Mesendoderm (in vitro differentiated cells): ENCODE measurements around the gene ITGAL.
A peak's percentile ranks its signal among the peaks of the same experiment; 100 is the strongest.

ENCODE experiments used
- DNase-seq: peaks from one replicate; pipeline ENCODE4 v3.0.0; 2013
- H2AK5ac ChIP-seq: 2 replicates; pipeline ENCODE4 v1.6.1; 2013; ENCODE audit warnings: low read length, inconsistent platforms
- H2BK120ac ChIP-seq: 2 replicates; pipeline ENCODE4 v1.6.1; 2013; ENCODE audit warnings: low read depth, mild to moderate bottlenecking, low read length, moderate library complexity, mixed read lengths
- H2BK15ac ChIP-seq: replicated peaks from 2 replicates; pipeline ENCODE4 v1.6.1; 2013; ENCODE audit warnings: low read depth, mild to moderate bottlenecking, moderate library complexity
- H2BK5ac ChIP-seq: 2 replicates; pipeline ENCODE4 v1.6.1; 2013; ENCODE audit warnings: low read length, inconsistent platforms
- H3K18ac ChIP-seq: 2 replicates; pipeline ENCODE4 v1.6.1; 2013; ENCODE audit warnings: mild to moderate bottlenecking, low read length, mixed read lengths
- H3K23ac ChIP-seq: one replicate; pipeline ENCODE4 v1.6.1; 2013; ENCODE audit warnings: low read length
- H3K27ac ChIP-seq: 2 replicates; pipeline ENCODE4 v1.5.1; 2013; ENCODE audit warnings: low read depth, mild to moderate bottlenecking, inconsistent platforms, low read length, moderate library complexity
- H3K27me3 ChIP-seq: 2 replicates; pipeline ENCODE4 v1.6.1; 2013; ENCODE audit warnings: low read length, control low read depth, mild to moderate bottlenecking, inconsistent platforms; ENCODE audit not compliant: insufficient read depth, poor library complexity
- H3K36me3 ChIP-seq: 2 replicates; pipeline ENCODE4 v1.6.1; 2013; ENCODE audit warnings: low read length, inconsistent platforms; ENCODE audit not compliant: control insufficient read depth, insufficient read depth
- H3K4ac ChIP-seq: one replicate; pipeline ENCODE4 v1.6.1; 2013; ENCODE audit warnings: low read depth, mild to moderate bottlenecking, low read length, moderate library complexity
- H3K4me1 ChIP-seq: 2 replicates; pipeline ENCODE4 v1.6.1; 2013; ENCODE audit warnings: low read depth, low read length, inconsistent platforms; ENCODE audit not compliant: control insufficient read depth
- H3K4me2 ChIP-seq: 2 replicates; pipeline ENCODE4 v1.6.1; 2013; ENCODE audit warnings: low read length
- H3K4me3 ChIP-seq: 2 replicates; pipeline ENCODE4 v1.5.1; 2013; ENCODE audit warnings: mild to moderate bottlenecking, low read length
- H3K56ac ChIP-seq: one replicate; pipeline ENCODE4 v1.6.1; 2013; ENCODE audit warnings: low read length
- H3K79me1 ChIP-seq: 2 replicates; pipeline ENCODE4 v1.6.1; 2013; ENCODE audit warnings: low read length, inconsistent platforms
- H3K79me2 ChIP-seq: 2 replicates; pipeline ENCODE4 v1.6.1; 2013; ENCODE audit warnings: mild to moderate bottlenecking, low read length; ENCODE audit not compliant: control insufficient read depth, insufficient read depth
- H3K9ac ChIP-seq: 2 replicates; pipeline ENCODE4 v1.6.1; 2013; ENCODE audit warnings: low read length, inconsistent platforms
- H4K5ac ChIP-seq: one replicate; pipeline ENCODE4 v1.6.1; 2013; ENCODE audit warnings: low read length
- H4K8ac ChIP-seq: one replicate; pipeline ENCODE4 v1.6.1; 2013; ENCODE audit warnings: low read depth, mild to moderate bottlenecking, control low read depth, low read length, moderate library complexity
- WGBS: extraction: QIAGEN DNeasy Blood & Tissue Kit; methylation state at CpG from one replicate; pipeline ENCODE4 v1.1.7; 2013; ENCODE audit warnings: low lambda C conversion rate, missing lambda C conversion rate; ENCODE audit not compliant: insufficient coverage; ENCODE audit errors: extremely low coverage; 5-methylcytosine and 5-hydroxymethylcytosine counted together

Gene ITGAL

GRCh38 chr16:30567991-30568638, 95.6 kb downstream of the ITGAL start:
- Histone ChIP-seq H3K4me2 (no peak overlapping the region), H2AK5ac (no peak overlapping the region), H3K9ac (no peak overlapping the region), H3K18ac (no peak overlapping the region), H2BK15ac (no peak overlapping the region), H3K27me3 (no peaks in the 10 kb centered on the region), H4K5ac (no peak overlapping the region), H2BK120ac (no peak overlapping the region), H3K4me3 (no peak overlapping the region), H3K27ac (no peak overlapping the region), H3K4ac (no peak overlapping the region), H2BK5ac (no peak overlapping the region), H3K36me3 (no peaks in the 10 kb centered on the region), H3K56ac (no peak overlapping the region), H3K23ac (no peak overlapping the region), H3K79me1 (no peaks in the 10 kb centered on the region), H3K79me2 (no peaks in the 10 kb centered on the region), H4K8ac (no peak overlapping the region), H3K4me1 (no peaks in the 10 kb centered on the region)
- no CpG with 5 or more reads among the region's 6 CpGs for WGBS
- DNase-seq, result no peak

- Histone ChIP-seq H2AK5ac (no peak overlapping the region), H3K4me2 (no peak overlapping the region), H3K23ac (no peak overlapping the region), H3K4me1 (no peaks in the 10 kb centered on the region), H3K36me3 (no peaks in the 10 kb centered on the region), H3K4me3 (no peak overlapping the region), H3K79me1 (no peaks in the 10 kb centered on the region), H4K5ac (no peak overlapping the region), H3K27ac (no peak overlapping the region), H3K27me3 (no peaks in the 10 kb centered on the region), H3K56ac (no peak overlapping the region), H2BK5ac (no peak overlapping the region), H3K18ac (no peak overlapping the region), H3K79me2 (no peaks in the 10 kb centered on the region), H2BK15ac (no peak overlapping the region), H2BK120ac (no peak overlapping the region), H4K8ac (no peak overlapping the region), H3K9ac (no peak overlapping the region), H3K4ac (no peak overlapping the region)
- DNase-seq, result no peak
- no CpG with 5 or more reads among the region's 3 CpGs for WGBS
Measured at GRCh38 chr16:30569281-30569680, 96.7 kb downstream of the ITGAL start.

- DNase-seq, result no peak
- H4K8ac ChIP-seq, result no peak overlapping the region
- H3K4ac ChIP-seq, result no peak overlapping the region
- no peaks in the 10 kb centered on the region for H3K27me3 ChIP-seq
- no peak overlapping the region for H2BK5ac ChIP-seq
- H3K18ac ChIP-seq, result no peak overlapping the region
- H3K56ac ChIP-seq, result peak overlapping the region; percentile 49
- H3K9ac ChIP-seq, result no peak overlapping the region
- no peaks in the 10 kb centered on the region for H3K79me2 ChIP-seq
- H3K23ac ChIP-seq, result no peak overlapping the region
- H2BK120ac ChIP-seq, result no peak overlapping the region
- no peak overlapping the region for H4K5ac ChIP-seq
- no peak overlapping the region for H2BK15ac ChIP-seq
- no peak overlapping the region for H2AK5ac ChIP-seq
- no peaks in the 10 kb centered on the region for H3K79me1 ChIP-seq
- H3K4me2 ChIP-seq, result no peak overlapping the region
- H3K4me3 ChIP-seq, result no peak overlapping the region
- H3K4me1 ChIP-seq, result no peaks in the 10 kb centered on the region
- WGBS, result no CpG with 5 or more reads among the region's 44 CpGs
- no peaks in the 10 kb centered on the region for H3K36me3 ChIP-seq
- peak overlapping the region; percentile 17 for H3K27ac ChIP-seq
Measured at GRCh38 chr16:30569746-30570635, 97.4 kb downstream of the ITGAL start.

- H3K27ac ChIP-seq, result peak overlapping the region; percentile 91
- peak; percentile 56 for DNase-seq
Measured at GRCh38 chr16:30570636-30571444, 98.3 kb downstream of the ITGAL start.

GRCh38 chr16:30571445-30572322, 99.1 kb downstream of the ITGAL start, which contains the start of gene ZNF688:
ZNF688 (minus strand) TSS chr16:30571714; CDS start chr16:30571629, 85 bp downstream.
- H2BK5ac ChIP-seq, result peak within 1 kb of the TSS; percentile 72
- no peak within 1 kb of the TSS for H2BK15ac ChIP-seq
- H3K9ac ChIP-seq, result peak within 1 kb of the TSS; percentile 91
- no peaks in the 10 kb centered on the region for H3K79me2 ChIP-seq
- H3K18ac ChIP-seq, result peak within 1 kb of the TSS; percentile 73
- H3K4me2 ChIP-seq, result peak within 1 kb of the TSS; percentile 100
- H3K4me3 ChIP-seq, result peak within 1 kb of the TSS; percentile 76
- no peaks in the 10 kb centered on the region for H3K27me3 ChIP-seq
- peak within 1 kb of the TSS; percentile 66 for H3K23ac ChIP-seq
- WGBS, result no CpG with 5 or more reads among the region's 67 CpGs
- H3K56ac ChIP-seq, result peak within 1 kb of the TSS; percentile 99
- H3K36me3 ChIP-seq, result no peaks in the 10 kb centered on the region
- peak within 1 kb of the TSS; percentile 91 for H3K27ac ChIP-seq
- DNase-seq, result peak; percentile 99
- peak within 1 kb of the TSS; percentile 92 for H3K4ac ChIP-seq
- H3K79me1 ChIP-seq, result no peaks in the 10 kb centered on the region
- no peak within 1 kb of the TSS for H2AK5ac ChIP-seq
- no peaks in the 10 kb centered on the region for H3K4me1 ChIP-seq
- no peak within 1 kb of the TSS for H4K5ac ChIP-seq
- no peak within 1 kb of the TSS for H2BK120ac ChIP-seq
- H4K8ac ChIP-seq, result no peak within 1 kb of the TSS

More at GRCh38 chr16:30570636-30571444, 98.3 kb downstream of the ITGAL start:
- Histone ChIP-seq H3K9ac (peak overlapping the region; percentile 91), H2BK5ac (no peak overlapping the region), H4K5ac (no peak overlapping the region), H3K79me2 (no peaks in the 10 kb centered on the region), H3K23ac (no peak overlapping the region), H3K56ac (peak overlapping the region; percentile 99), H2BK120ac (no peak overlapping the region), H3K18ac (peak overlapping the region; percentile 73), H3K4me1 (no peaks in the 10 kb centered on the region), H3K4me3 (peak overlapping the region; percentile 71), H3K27me3 (no peaks in the 10 kb centered on the region), H3K36me3 (no peaks in the 10 kb centered on the region), H2BK15ac (no peak overlapping the region), H3K4me2 (peak overlapping the region; percentile 73), H2AK5ac (no peak overlapping the region), H3K4ac (peak overlapping the region; percentile 92), H4K8ac (no peak overlapping the region), H3K79me1 (no peaks in the 10 kb centered on the region)
- no CpG with 5 or more reads among the region's 22 CpGs for WGBS
